A549 (cell line): ENCODE results near the gene UNC5A.

Experiments used
- CTCF ChIP-seq: fragments of >200 bp; sonication (Bioruptor Twin); formaldehyde crosslinking; IDR thresholded peaks from 3 replicates; pipeline ENCODE4 v1.5.1; 2016
- ESRRA ChIP-seq: fragments of 150-350 bp; IDR thresholded peaks from 2 replicates; pipeline ENCODE4 v1.6.1; 2014; ENCODE audit warnings: mild to moderate bottlenecking, low read length, borderline replicate concordance
- FOSL2 ChIP-seq, 2 experiments: fragments of 450-650 bp in 1 of 2; fragments of >200 bp in 1 of 2; sonication (Bioruptor Twin) in 1 of 2; formaldehyde crosslinking; IDR thresholded peaks; 2 replicates each; pipeline versions ENCODE4 v1.5.0 to v1.6.1; 2016 to 2020; ENCODE audit warnings: mild to moderate bottlenecking in 1 of 2, moderate library complexity in 1 of 2
- MAX ChIP-seq: IDR thresholded peaks from 2 replicates; pipeline ENCODE4 v1.6.1; 2012
- POLR2A ChIP-seq: IDR thresholded peaks from 2 replicates; pipeline ENCODE4 v1.6.1; 2012; ENCODE audit warnings: mild to moderate bottlenecking, low read length
- REST ChIP-seq: fragments of 200-600 bp; sonication (generic); IDR thresholded peaks from 2 replicates; pipeline ENCODE4 v1.6.1; 2016; ENCODE audit warnings: antibody characterized with exemption, mild to moderate bottlenecking, moderate library complexity
- SMC3 ChIP-seq: fragments of >200 bp; sonication (Bioruptor Twin); formaldehyde crosslinking; IDR thresholded peaks from 3 replicates; pipeline ENCODE4 v1.6.1; 2018; ENCODE audit warnings: inconsistent platforms
- USF2 ChIP-seq: fragments of 450-650 bp; IDR thresholded peaks from 2 replicates; pipeline ENCODE4 v1.6.1; 2014; ENCODE audit warnings: antibody characterized with exemption
- ZC3H11A ChIP-seq: fragments of 450-650 bp; IDR thresholded peaks from 2 replicates; pipeline ENCODE4 v1.6.1; 2014; ENCODE audit warnings: antibody characterized with exemption, mild to moderate bottlenecking

GRCh38 chr5:176796411-176796810 lies 13.9 kb upstream of the UNC5A start:
- TF ChIP-seq SMC3, result no peak
- no peak for TF ChIP-seq CTCF
- no peak for TF ChIP-seq POLR2A
- no peak for TF ChIP-seq REST
- TF ChIP-seq ESRRA, result no peak
- TF ChIP-seq USF2, result no peak
- TF ChIP-seq ZC3H11A, result no peak
- TF ChIP-seq MAX, result no peak
- no peak for TF ChIP-seq FOSL2 (IDR thresholded peaks at IDR 0.05)
- TF ChIP-seq FOSL2 (CRISPR knock-in tag; IDR thresholded peaks at IDR 0.05), result no peak
